Neural cell (in vitro differentiated cells): ENCODE data around the gene OR3A3. TPM values are rescaled to one million over a fixed set of nuclear protein-coding genes. Genes with fewer than 3 reads are reported as not detected.
"Not testable (repeated sequence)": the region's sequence is repeated elsewhere in the genome, so short reads cannot be mapped to it uniquely, and the experiment has no call there.

Experiments used
- H2AFZ ChIP-seq: fragments of 200-600, 300-800 bp; sonication (generic), shearing (Covaris generic); 2 replicates; pipeline ENCODE4 v1.6.0; 2014; ENCODE audit warnings: low read depth, mild to moderate bottlenecking, antibody characterized with exemption, low read length, moderate library complexity
- H3F3A ChIP-seq: fragments of 200-600 bp; shearing (Covaris generic); 2 replicates; pipeline ENCODE4 v1.6.1; 2016; ENCODE audit warnings: mild to moderate bottlenecking, moderate library complexity, mixed read lengths, antibody characterized with exemption, low read length; ENCODE audit not compliant: insufficient read depth, poor library complexity, severe bottlenecking
- H3K27ac ChIP-seq: fragments of 200-600, 300-800 bp; sonication (generic), shearing (Covaris generic); 2 replicates; pipeline ENCODE4 v1.5.1; 2014; ENCODE audit warnings: mild to moderate bottlenecking, low read length, moderate library complexity
- H3K27me3 ChIP-seq: fragments of 300-800, 200-600 bp; sonication (generic), shearing (Covaris generic); 2 replicates; pipeline ENCODE4 v1.6.0; 2014; ENCODE audit warnings: mild to moderate bottlenecking, low read depth, low read length, moderate library complexity; ENCODE audit not compliant: insufficient read depth
- H3K36me3 ChIP-seq: fragments of 300-800, 200-600 bp; sonication (generic), shearing (Covaris generic); 2 replicates; pipeline ENCODE4 v1.5.1; 2014; ENCODE audit warnings: mild to moderate bottlenecking, antibody characterized with exemption, low read length, moderate library complexity; ENCODE audit not compliant: insufficient read depth
- H3K4me2 ChIP-seq: fragments of 300-800, 200-600 bp; sonication (generic), shearing (Covaris generic); 2 replicates; pipeline ENCODE4 v1.6.0; 2014; ENCODE audit warnings: mild to moderate bottlenecking, low read length
- H3K4me3 ChIP-seq: fragments of 300-800, 200-600 bp; sonication (generic), shearing (Covaris generic); 2 replicates; pipeline ENCODE4 v1.5.1; 2014; ENCODE audit warnings: mild to moderate bottlenecking, low read length, moderate library complexity
- H3K79me2 ChIP-seq: fragments of 200-600 bp; shearing (Covaris generic); replicated peaks from 2 replicates; pipeline ENCODE4 v1.6.0; 2014; ENCODE audit warnings: mild to moderate bottlenecking, low read length, moderate library complexity; ENCODE audit not compliant: insufficient read depth
- H3K9ac ChIP-seq: fragments of 300-800, 200-600 bp; sonication (generic), shearing (Covaris generic); 2 replicates; pipeline ENCODE4 v1.6.1; 2016; ENCODE audit warnings: mild to moderate bottlenecking, low read length, mixed read lengths
- H3K9me2 ChIP-seq: fragments of 200-600 bp; shearing (Covaris generic); 2 replicates; pipeline ENCODE4 v1.6.1; 2016; ENCODE audit warnings: mild to moderate bottlenecking, low read length, mixed read lengths; ENCODE audit not compliant: insufficient read depth
- H3K9me3 ChIP-seq: fragments of 200-600, 300-800 bp; sonication (generic), shearing (Covaris generic); 2 replicates; pipeline ENCODE4 v1.6.1; 2016; ENCODE audit warnings: mild to moderate bottlenecking, mixed run types, low read length, moderate library complexity, mixed read lengths
- H4K20me1 ChIP-seq: fragments of 200-600 bp; shearing (Covaris generic); 2 replicates; pipeline ENCODE4 v1.6.1; 2016; ENCODE audit warnings: mild to moderate bottlenecking, mixed run types; ENCODE audit not compliant: insufficient read depth
- CTCF ChIP-seq: fragments of 450-650 bp; IDR thresholded peaks from 2 replicates; pipeline ENCODE4 v1.5.1; 2014; ENCODE audit warnings: antibody characterized with exemption, mild to moderate bottlenecking, moderate library complexity; ENCODE audit not compliant: poor library complexity, severe bottlenecking
- EP300 ChIP-seq: fragments of 450-650 bp; conservative IDR thresholded peaks from 2 replicates; pipeline ENCODE4 v1.6.1; 2014; ENCODE audit warnings: antibody characterized with exemption, mild to moderate bottlenecking, moderate library complexity; ENCODE audit not compliant: poor library complexity, severe bottlenecking
- EZH2 ChIP-seq: fragments of 200-600, 300-800 bp; shearing (Covaris generic), sonication (generic); IDR thresholded peaks from 2 replicates; pipeline ENCODE4 v1.6.1; 2014; ENCODE audit warnings: antibody characterized with exemption, low read length, borderline replicate concordance, mild to moderate bottlenecking; ENCODE audit not compliant: insufficient read depth, poor library complexity, severe bottlenecking
- MXI1 ChIP-seq: fragments of 450-650 bp; conservative IDR thresholded peaks from 2 replicates; pipeline ENCODE4 v1.6.1; 2014; ENCODE audit warnings: antibody characterized with exemption, mild to moderate bottlenecking; ENCODE audit not compliant: poor library complexity, severe bottlenecking
- POLR2AphosphoS5 ChIP-seq: IDR thresholded peaks from 2 replicates; pipeline ENCODE4 v1.6.1; 2012
- RAD21 ChIP-seq: fragments of 450-650 bp; conservative IDR thresholded peaks from 2 replicates; pipeline ENCODE4 v1.6.1; 2014; ENCODE audit warnings: antibody characterized with exemption, mild to moderate bottlenecking, moderate library complexity
- REST ChIP-seq: IDR thresholded peaks from 2 replicates; pipeline ENCODE4 v1.6.1; 2012; ENCODE audit warnings: borderline replicate concordance
- SMC3 ChIP-seq: fragments of 450-650 bp; conservative IDR thresholded peaks from 2 replicates; pipeline ENCODE4 v1.6.1; 2014; ENCODE audit warnings: antibody characterized with exemption, mild to moderate bottlenecking, moderate library complexity; ENCODE audit not compliant: poor library complexity
- TAF1 ChIP-seq: IDR thresholded peaks from 2 replicates; pipeline ENCODE4 v1.6.1; 2012; ENCODE audit warnings: low read depth
- polyA minus RNA-seq: library from RNA; depleted of rRNA, polyadenylated mRNA; stranded (reverse); fragments of >200 nt; gene quantifications from 2 replicates; pipeline ENCODE4 v1.2.3, GENCODE V29; 2014
- polyA plus RNA-seq: library from polyadenylated mRNA; depleted of rRNA; stranded (reverse); fragments of >200 nt; gene quantifications from 2 replicates; pipeline ENCODE4 v1.2.3, GENCODE V29; 2014

The OR3A3 gene
- polyA plus RNA-seq = not detected in 2 replicates
- not detected in 2 replicates for polyA minus RNA-seq

GRCh38 chr17:3411070-3411469 is at the start of gene OR3A3:
Gene OR3A3, plus strand, starts transcription at chr17:3411370.
- no peak within 1 kb of the TSS for H3K4me3 ChIP-seq
- no peaks in the 10 kb centered on the region for H4K20me1 ChIP-seq
- no peaks in the 10 kb centered on the region for H3K79me2 ChIP-seq
- no peak within 1 kb of the TSS for H3K9ac ChIP-seq
- H3K4me2 ChIP-seq = no peak within 1 kb of the TSS
- H3K9me2 ChIP-seq = no peaks in the 10 kb centered on the region
- H3K27me3 ChIP-seq = no peaks in the 10 kb centered on the region
- H3K36me3 ChIP-seq = no peaks in the 10 kb centered on the region
- no peak within 1 kb of the TSS for H3K27ac ChIP-seq
- H3K9me3 ChIP-seq = no peaks in the 10 kb centered on the region
- no peak within 1 kb of the TSS for H2AFZ ChIP-seq
- no peak for TF ChIP-seq SMC3
- TF ChIP-seq EZH2 = no peak
- TF ChIP-seq MXI1 = no peak
- no peak for TF ChIP-seq POLR2AphosphoS5
- TF ChIP-seq REST = no peak
- TF ChIP-seq TAF1 = no peak
- no peak for TF ChIP-seq RAD21
- no peak for TF ChIP-seq CTCF
- TF ChIP-seq EP300 = no peak
- no peaks in the 10 kb centered on the region for H3F3A ChIP-seq

GRCh38 chr17:3371167-3371566 is 40.0 kb upstream of the OR3A3 start:
- H3K9me2 ChIP-seq, H3K4me2 ChIP-seq, H3K27ac ChIP-seq, H3F3A ChIP-seq, H3K9ac ChIP-seq, H3K4me3 ChIP-seq, H3K9me3 ChIP-seq, H3K36me3 ChIP-seq, H3K27me3 ChIP-seq, H4K20me1 ChIP-seq, H3K79me2 ChIP-seq, H2AFZ ChIP-seq: not testable (repeated sequence)

GRCh38 chr17:3378321-3378720 is 32.8 kb upstream of the OR3A3 start:
- H4K20me1 ChIP-seq = no peaks in the 10 kb centered on the region
- no peak overlapping the region for H3K4me2 ChIP-seq
- TF ChIP-seq CTCF (no peak), SMC3 (no peak), REST (no peak), RAD21 (no peak), EZH2 (no peak), POLR2AphosphoS5 (no peak), TAF1 (no peak), EP300 (no peak), MXI1 (no peak)
- H3K9me2 ChIP-seq = no peaks in the 10 kb centered on the region
- H2AFZ ChIP-seq = no peak overlapping the region
- no peak overlapping the region for H3K9ac ChIP-seq
- H3K79me2 ChIP-seq = no peaks in the 10 kb centered on the region
- H3K4me3 ChIP-seq = no peak overlapping the region
- no peaks in the 10 kb centered on the region for H3F3A ChIP-seq
- H3K27me3 ChIP-seq = no peaks in the 10 kb centered on the region
- H3K9me3 ChIP-seq = no peaks in the 10 kb centered on the region
- no peak overlapping the region for H3K27ac ChIP-seq
- H3K36me3 ChIP-seq = no peaks in the 10 kb centered on the region
